Nephron progenitor cell (in vitro differentiated cells): Measurements from ENCODE around the gene LCN9.

ENCODE experiments used
- DNase-seq: peaks from one replicate; pipeline ENCODE4 v3.0.0; 2021
- H3K27ac Mint-ChIP-seq: 2 replicates; pipeline ENCODE4 v1.8.0; 2021; ENCODE audit warnings: mild to moderate bottlenecking, moderate library complexity, mixed read lengths
- H3K27me3 Mint-ChIP-seq: 2 replicates; pipeline ENCODE4 v1.8.0; 2021; ENCODE audit warnings: mild to moderate bottlenecking, low read depth, mixed read lengths; ENCODE audit not compliant: poor library complexity
- H3K36me3 Mint-ChIP-seq: 2 replicates; pipeline ENCODE4 v1.8.0; 2021; ENCODE audit warnings: low read depth, mixed read lengths
- H3K4me1 Mint-ChIP-seq: 2 replicates; pipeline ENCODE4 v1.8.0; 2021; ENCODE audit warnings: mixed read lengths
- H3K4me3 Mint-ChIP-seq: 2 replicates; pipeline ENCODE4 v1.8.0; 2021; ENCODE audit warnings: mild to moderate bottlenecking, moderate library complexity, mixed read lengths
- H3K9me3 Mint-ChIP-seq: 2 replicates; pipeline ENCODE4 v1.8.0; 2021; ENCODE audit warnings: mild to moderate bottlenecking, moderate library complexity, mixed read lengths
- CTCF ChIP-seq: fragments of 200-600 bp; sonication (generic); IDR thresholded peaks from 2 replicates; pipeline ENCODE4 v1.5.0; 2021; ENCODE audit warnings: antibody characterized with exemption

The LCN9 gene

GRCh38 chr9:135662758-135663450 lies at the start of gene LCN9:
TSS of gene LCN9 (plus strand) at chr9:135663309. CDS start at chr9:135663322, 13 bp downstream.
- H3K4me3 Mint-ChIP-seq: peak within 1 kb of the TSS; percentile 48
- TF ChIP-seq CTCF: no peak
- peak within 1 kb of the TSS; percentile 76 for H3K27ac Mint-ChIP-seq
- H3K9me3 Mint-ChIP-seq: peaks cover 3% of the 10 kb centered on the region
- H3K4me1 Mint-ChIP-seq: peaks cover 37% of the 10 kb centered on the region
- no peak for DNase-seq
- H3K27me3 Mint-ChIP-seq: peaks cover 5% of the 10 kb centered on the region
- peaks cover 3% of the 10 kb centered on the region for H3K36me3 Mint-ChIP-seq

- Mint-ChIP-seq H3K36me3 (no peaks in the 10 kb centered on the region), H3K4me1 (peaks cover 4% of the 10 kb centered on the region), H3K9me3 (peaks cover 17% of the 10 kb centered on the region), H3K27ac (no peak overlapping the region), H3K4me3 (no peak overlapping the region), H3K27me3 (peaks cover 12% of the 10 kb centered on the region)
- DNase-seq: no peak
- no peak for TF ChIP-seq CTCF
Observed at GRCh38 chr9:135613946-135614805, 48.9 kb upstream of the LCN9 start.

GRCh38 chr9:135614821-135615665 lies 48.1 kb upstream of the LCN9 start:
- Mint-ChIP-seq H3K27me3 (peaks cover 10% of the 10 kb centered on the region), H3K4me3 (no peak overlapping the region), H3K9me3 (peaks cover 13% of the 10 kb centered on the region), H3K36me3 (no peaks in the 10 kb centered on the region), H3K4me1 (no peaks in the 10 kb centered on the region), H3K27ac (no peak overlapping the region)
- no peak for DNase-seq
- TF ChIP-seq CTCF: no peak

GRCh38 chr9:135615666-135616618 lies 47.2 kb upstream of the LCN9 start:
- Mint-ChIP-seq H3K27me3 (peaks cover 11% of the 10 kb centered on the region), H3K4me3 (no peak overlapping the region), H3K36me3 (no peaks in the 10 kb centered on the region), H3K27ac (no peak overlapping the region), H3K4me1 (peaks cover 5% of the 10 kb centered on the region), H3K9me3 (peaks cover 7% of the 10 kb centered on the region)
- TF ChIP-seq CTCF: peak; percentile 27
- no peak for DNase-seq
